Fibroblast of pulmonary artery (primary cell): ENCODE measurements around the gene PLEKHA4.

Source experiments
- DNase-seq: peaks from one replicate; pipeline ENCODE4 v3.0.0-alpha.2; 2010; ENCODE audit warnings: low read depth
- H3K4me3 ChIP-seq: replicated peaks from 2 replicates; pipeline ENCODE4 v1.5.1; 2011; ENCODE audit warnings: low read depth, mild to moderate bottlenecking, control low read depth, low read length, moderate library complexity
- TF ChIP-seq, protein P1 (sequence below): IDR thresholded peaks from 2 replicates; pipeline ENCODE4 v1.5.1; 2011; ENCODE audit warnings: mild to moderate bottlenecking, control low read depth, low read length, inconsistent platforms; ENCODE audit errors: missing control alignments

PLEKHA4 gene

DNA sequence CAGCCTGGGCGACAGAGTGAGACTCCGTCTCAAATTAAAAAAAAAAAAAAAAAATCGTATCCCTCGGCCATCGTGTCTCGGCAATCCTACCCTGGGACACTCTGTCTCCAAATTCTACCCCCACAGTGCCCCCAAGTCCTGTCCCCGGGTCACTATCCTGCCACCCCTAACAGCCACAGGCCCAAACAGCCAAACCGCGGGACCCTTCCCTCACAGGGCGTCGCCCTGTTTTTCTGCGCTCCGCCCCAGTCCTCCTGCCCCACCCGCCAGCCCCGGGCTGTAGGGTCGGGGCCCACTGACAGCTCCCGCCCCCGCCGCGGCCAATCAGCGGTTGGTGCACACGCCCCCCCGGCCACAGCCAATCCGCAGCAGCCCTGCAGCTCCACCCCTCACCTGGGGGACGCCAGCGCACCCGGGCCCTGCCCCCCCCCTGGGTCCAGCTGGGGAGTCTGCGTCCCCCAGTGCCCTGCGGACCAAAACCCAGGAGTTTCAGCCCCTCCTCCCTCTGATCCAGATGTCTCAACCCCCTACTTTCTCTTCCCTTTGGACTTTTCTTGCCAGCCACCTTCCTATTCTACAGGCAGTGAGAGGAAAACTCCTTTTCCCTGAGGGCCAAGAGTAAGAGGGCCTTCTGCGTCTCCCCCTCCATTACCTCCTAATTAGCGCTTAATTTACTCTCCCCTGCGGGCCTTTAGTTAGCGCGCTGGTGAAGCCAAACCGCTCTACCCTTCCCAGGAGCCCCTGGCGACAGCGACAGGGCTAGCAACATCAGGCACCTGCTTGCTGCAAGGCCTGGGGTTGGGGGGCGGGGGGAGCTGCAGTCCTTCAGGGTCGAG, 56.1 kb downstream of the PLEKHA4 start:
- peak overlapping the region; percentile 71 for H3K4me3 ChIP-seq
- TF ChIP-seq, protein P1, sequence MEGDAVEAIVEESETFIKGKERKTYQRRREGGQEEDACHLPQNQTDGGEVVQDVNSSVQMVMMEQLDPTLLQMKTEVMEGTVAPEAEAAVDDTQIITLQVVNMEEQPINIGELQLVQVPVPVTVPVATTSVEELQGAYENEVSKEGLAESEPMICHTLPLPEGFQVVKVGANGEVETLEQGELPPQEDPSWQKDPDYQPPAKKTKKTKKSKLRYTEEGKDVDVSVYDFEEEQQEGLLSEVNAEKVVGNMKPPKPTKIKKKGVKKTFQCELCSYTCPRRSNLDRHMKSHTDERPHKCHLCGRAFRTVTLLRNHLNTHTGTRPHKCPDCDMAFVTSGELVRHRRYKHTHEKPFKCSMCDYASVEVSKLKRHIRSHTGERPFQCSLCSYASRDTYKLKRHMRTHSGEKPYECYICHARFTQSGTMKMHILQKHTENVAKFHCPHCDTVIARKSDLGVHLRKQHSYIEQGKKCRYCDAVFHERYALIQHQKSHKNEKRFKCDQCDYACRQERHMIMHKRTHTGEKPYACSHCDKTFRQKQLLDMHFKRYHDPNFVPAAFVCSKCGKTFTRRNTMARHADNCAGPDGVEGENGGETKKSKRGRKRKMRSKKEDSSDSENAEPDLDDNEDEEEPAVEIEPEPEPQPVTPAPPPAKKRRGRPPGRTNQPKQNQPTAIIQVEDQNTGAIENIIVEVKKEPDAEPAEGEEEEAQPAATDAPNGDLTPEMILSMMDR = no peak
- peak; percentile 58 for DNase-seq

DNA sequence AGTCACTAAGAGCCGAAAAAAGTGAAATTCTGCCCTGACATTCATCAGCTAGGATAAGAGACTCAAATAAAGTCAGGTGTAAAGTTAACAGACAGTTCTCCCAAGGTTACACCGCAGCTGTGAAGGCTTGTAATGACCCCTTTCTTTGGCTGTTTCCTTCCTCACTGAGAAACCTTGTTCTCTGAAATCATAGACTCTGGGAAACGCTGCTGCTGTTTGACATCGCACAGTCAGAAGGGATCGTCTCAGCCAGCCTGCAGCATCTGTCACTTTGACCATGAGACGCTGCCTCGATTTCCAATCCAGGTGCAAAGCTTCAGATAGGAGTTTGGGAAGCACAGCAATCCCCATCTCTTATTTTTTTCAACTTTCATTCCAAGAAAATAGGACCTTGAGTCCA, 58.3 kb downstream of the PLEKHA4 start:
- DNase-seq = no peak
- TF ChIP-seq, protein P1 = no peak
- H3K4me3 ChIP-seq = peak overlapping the region; percentile 71

DNA sequence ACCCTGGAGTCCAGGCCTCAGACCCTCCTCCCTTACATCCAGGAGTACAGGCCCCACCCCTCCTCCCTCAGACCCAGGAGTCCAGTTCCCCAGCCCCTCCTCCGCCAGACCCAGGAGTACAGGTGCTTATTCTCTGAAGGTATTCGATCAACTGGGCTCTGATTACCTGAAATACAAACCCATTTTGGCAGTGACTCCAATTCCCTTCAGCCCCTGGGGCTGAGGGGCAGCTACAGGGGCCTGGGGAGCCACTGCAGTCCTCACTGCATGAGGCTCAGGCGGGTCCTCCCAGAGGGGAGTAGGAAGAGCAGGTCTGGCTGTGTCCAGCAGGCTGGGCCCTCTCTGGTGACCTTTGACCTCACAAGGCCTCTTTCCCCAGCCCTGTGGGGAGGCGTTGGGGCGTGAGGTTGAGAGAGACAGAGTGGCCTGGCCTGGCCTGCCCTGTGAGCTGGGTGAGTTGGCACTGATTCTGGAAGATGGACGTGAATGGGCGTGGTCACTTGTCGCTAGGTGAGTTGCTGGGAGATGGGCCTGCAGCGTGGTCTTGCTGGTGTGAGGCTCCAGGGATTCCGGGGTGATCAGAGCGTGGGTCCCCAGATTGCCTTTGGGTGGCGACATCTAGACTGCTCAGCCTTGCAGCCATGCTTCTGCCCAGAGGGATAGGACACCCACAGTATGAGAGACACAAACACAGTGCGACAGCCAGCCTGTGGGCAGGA, 60.7 kb downstream of the PLEKHA4 start:
- no peak for DNase-seq
- TF ChIP-seq, protein P1 = no peak
- H3K4me3 ChIP-seq = no peak overlapping the region

DNA sequence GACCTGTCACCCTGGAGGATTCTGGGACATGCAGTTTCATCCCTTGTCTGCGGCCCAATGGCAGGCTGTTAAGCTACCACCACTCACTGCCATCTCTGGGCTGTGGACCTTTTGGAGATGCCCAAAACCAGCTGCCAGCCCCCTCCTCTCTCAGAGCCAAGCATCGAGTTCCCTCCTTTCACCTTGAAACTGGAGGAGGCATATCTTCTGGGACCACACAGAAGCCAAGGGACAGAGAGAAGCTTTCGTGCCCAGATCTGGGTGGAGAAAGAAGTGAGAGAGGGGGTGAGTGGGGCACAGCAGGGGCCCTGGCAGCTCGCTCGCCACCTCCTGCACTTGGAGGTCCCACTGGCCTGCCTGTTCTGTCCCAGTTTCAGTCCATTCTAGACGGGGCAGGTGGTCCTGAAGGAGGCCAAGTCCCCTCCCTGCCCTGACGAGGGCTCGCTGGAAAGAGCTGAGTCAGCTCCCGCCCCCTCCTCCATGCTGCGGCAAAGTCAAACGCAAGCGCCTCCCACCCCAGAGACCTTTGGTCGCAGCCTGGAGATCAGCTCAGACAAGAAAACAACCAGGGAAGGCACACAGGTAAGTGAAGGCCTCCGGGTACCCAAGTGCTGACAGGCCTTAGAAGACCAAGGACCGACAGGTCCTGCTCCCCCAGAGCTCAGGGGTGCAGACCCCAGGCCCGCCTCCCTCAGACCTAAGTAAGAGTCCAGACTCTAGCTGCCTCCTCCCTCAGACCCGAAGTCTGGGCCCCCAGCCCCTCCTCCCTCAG, 61.4 kb downstream of the PLEKHA4 start:
- H3K4me3 ChIP-seq = no peak overlapping the region
- DNase-seq = peak; percentile 63
- TF ChIP-seq, protein P1 = no peak

DNA sequence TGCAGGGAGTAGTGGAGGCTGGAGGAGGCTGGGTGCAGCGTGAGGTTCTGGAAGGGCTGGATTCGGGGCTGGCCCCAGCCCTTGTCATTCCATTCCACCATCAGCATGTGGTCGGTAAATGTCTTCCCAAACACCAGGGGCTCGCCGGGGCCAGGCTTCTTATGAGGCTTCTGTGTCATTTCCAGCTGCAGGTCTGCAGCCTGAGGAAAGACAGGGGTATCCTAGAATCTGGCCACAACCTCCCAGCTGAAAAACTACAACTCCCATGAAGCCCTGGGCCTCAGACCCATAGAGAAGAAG, 61.9 kb downstream of the PLEKHA4 start:
- TF ChIP-seq, protein P1 = no peak
- H3K4me3 ChIP-seq = no peak overlapping the region
- DNase-seq = no peak

DNA sequence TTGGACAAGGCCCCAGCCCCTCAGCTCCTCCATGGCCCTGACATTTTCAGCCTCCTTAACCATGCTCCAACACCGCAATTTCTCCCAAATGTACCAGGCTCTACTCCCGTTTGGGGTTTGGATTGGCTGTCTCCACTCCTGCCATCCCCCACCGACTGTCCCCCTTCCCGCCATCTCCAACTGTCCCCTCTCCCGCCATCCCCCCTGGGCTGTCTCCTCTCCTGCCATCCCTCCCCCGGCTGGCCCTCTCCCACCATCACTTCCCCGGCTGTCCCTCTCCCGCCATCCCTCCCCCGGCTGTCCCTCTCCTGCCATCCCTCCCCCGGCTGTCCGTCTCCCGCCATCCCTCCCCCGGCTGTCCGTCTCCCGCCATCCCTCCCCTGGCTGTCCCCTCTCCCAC, 63.0 kb downstream of the PLEKHA4 start:
- H3K4me3 ChIP-seq = no peak overlapping the region
- TF ChIP-seq, protein P1 = no peak
- no peak for DNase-seq
